Neural cell (in vitro differentiated cells): ENCODE measurements around the gene ZMYND19.

Source experiments
- EP300 ChIP-seq: fragments of 450-650 bp; conservative IDR thresholded peaks from 2 replicates; pipeline ENCODE4 v1.6.1; 2014; ENCODE audit warnings: antibody characterized with exemption, mild to moderate bottlenecking, moderate library complexity; ENCODE audit not compliant: poor library complexity, severe bottlenecking
- EZH2 ChIP-seq: fragments of 200-600, 300-800 bp; shearing (Covaris generic), sonication (generic); IDR thresholded peaks from 2 replicates; pipeline ENCODE4 v1.6.1; 2014; ENCODE audit warnings: antibody characterized with exemption, low read length, borderline replicate concordance, mild to moderate bottlenecking; ENCODE audit not compliant: insufficient read depth, poor library complexity, severe bottlenecking
- POLR2AphosphoS5 ChIP-seq: IDR thresholded peaks from 2 replicates; pipeline ENCODE4 v1.6.1; 2012
- TF ChIP-seq, protein P1 (sequence below): fragments of 450-650 bp; IDR thresholded peaks from 2 replicates; pipeline ENCODE4 v1.5.1; 2014; ENCODE audit warnings: antibody characterized with exemption, mild to moderate bottlenecking, moderate library complexity; ENCODE audit not compliant: poor library complexity, severe bottlenecking
- TF ChIP-seq, protein P2 (sequence below): IDR thresholded peaks from 2 replicates; pipeline ENCODE4 v1.6.1; 2012; ENCODE audit warnings: borderline replicate concordance

DNA sequence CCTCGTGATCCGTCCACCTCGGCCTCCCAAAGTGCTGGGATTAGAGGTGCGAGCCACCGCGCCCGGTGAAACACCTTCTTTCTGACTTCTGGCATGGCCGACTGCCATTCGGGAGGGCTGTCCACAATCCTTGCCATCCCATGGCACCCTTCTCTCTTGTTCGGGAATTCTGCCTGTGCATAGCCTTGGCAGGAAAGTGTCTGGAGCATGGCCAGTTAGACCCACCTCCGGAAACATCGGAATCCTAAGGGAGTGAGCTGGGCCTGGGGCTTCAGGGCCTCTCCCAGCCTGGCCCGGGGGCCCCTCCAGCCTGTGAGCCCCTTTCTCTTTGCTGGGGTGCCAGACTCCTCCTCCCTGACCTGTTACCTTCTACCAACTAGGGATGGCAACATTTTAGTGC lies 13.6 kb upstream of the ZMYND19 start:
- TF ChIP-seq, protein P1, sequence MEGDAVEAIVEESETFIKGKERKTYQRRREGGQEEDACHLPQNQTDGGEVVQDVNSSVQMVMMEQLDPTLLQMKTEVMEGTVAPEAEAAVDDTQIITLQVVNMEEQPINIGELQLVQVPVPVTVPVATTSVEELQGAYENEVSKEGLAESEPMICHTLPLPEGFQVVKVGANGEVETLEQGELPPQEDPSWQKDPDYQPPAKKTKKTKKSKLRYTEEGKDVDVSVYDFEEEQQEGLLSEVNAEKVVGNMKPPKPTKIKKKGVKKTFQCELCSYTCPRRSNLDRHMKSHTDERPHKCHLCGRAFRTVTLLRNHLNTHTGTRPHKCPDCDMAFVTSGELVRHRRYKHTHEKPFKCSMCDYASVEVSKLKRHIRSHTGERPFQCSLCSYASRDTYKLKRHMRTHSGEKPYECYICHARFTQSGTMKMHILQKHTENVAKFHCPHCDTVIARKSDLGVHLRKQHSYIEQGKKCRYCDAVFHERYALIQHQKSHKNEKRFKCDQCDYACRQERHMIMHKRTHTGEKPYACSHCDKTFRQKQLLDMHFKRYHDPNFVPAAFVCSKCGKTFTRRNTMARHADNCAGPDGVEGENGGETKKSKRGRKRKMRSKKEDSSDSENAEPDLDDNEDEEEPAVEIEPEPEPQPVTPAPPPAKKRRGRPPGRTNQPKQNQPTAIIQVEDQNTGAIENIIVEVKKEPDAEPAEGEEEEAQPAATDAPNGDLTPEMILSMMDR = no peak
- TF ChIP-seq POLR2AphosphoS5 = no peak
- TF ChIP-seq EP300 = no peak
- TF ChIP-seq, protein P2, sequence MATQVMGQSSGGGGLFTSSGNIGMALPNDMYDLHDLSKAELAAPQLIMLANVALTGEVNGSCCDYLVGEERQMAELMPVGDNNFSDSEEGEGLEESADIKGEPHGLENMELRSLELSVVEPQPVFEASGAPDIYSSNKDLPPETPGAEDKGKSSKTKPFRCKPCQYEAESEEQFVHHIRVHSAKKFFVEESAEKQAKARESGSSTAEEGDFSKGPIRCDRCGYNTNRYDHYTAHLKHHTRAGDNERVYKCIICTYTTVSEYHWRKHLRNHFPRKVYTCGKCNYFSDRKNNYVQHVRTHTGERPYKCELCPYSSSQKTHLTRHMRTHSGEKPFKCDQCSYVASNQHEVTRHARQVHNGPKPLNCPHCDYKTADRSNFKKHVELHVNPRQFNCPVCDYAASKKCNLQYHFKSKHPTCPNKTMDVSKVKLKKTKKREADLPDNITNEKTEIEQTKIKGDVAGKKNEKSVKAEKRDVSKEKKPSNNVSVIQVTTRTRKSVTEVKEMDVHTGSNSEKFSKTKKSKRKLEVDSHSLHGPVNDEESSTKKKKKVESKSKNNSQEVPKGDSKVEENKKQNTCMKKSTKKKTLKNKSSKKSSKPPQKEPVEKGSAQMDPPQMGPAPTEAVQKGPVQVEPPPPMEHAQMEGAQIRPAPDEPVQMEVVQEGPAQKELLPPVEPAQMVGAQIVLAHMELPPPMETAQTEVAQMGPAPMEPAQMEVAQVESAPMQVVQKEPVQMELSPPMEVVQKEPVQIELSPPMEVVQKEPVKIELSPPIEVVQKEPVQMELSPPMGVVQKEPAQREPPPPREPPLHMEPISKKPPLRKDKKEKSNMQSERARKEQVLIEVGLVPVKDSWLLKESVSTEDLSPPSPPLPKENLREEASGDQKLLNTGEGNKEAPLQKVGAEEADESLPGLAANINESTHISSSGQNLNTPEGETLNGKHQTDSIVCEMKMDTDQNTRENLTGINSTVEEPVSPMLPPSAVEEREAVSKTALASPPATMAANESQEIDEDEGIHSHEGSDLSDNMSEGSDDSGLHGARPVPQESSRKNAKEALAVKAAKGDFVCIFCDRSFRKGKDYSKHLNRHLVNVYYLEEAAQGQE = no peak
- no peak for TF ChIP-seq EZH2
